Karpas-422 (cell line): ENCODE results near the gene ESCO1. TPM values are rescaled to one million over a fixed set of nuclear protein-coding genes. Genes with fewer than 3 reads are reported as not detected.
A peak's percentile ranks its signal among the peaks of the same experiment; 100 is the strongest.
"Not testable (repeated sequence)": the region's sequence is repeated elsewhere in the genome, so short reads cannot be mapped to it uniquely, and the experiment has no call there.

Experiments
- DNase-seq: peaks from one replicate; pipeline ENCODE4 v3.0.0-alpha.2; 2015
- H2AFZ ChIP-seq: fragments of 200-600 bp; sonication (generic); 2 replicates; pipeline ENCODE4 v1.6.1; 2014; ENCODE audit warnings: antibody characterized with exemption, low read length, mixed read lengths
- H3K27ac ChIP-seq: fragments of 200-600 bp; sonication (generic); 2 replicates; pipeline ENCODE4 v1.5.1; 2014; ENCODE audit warnings: mild to moderate bottlenecking, low read length, moderate library complexity
- H3K27me3 ChIP-seq: fragments of 200-600 bp; sonication (generic); 2 replicates; pipeline ENCODE4 v1.6.1; 2014; ENCODE audit warnings: low read length, mixed read lengths
- H3K36me3 ChIP-seq: fragments of 200-600 bp; sonication (generic); 2 replicates; pipeline ENCODE4 v1.6.1; 2014; ENCODE audit warnings: low read length, mixed read lengths; ENCODE audit not compliant: insufficient read depth
- H3K4me1 ChIP-seq: fragments of 200-600 bp; sonication (generic); 2 replicates; pipeline ENCODE4 v1.6.1; 2014; ENCODE audit warnings: mild to moderate bottlenecking, low read length, mixed read lengths
- H3K4me2 ChIP-seq: fragments of 200-600 bp; sonication (generic); 2 replicates; pipeline ENCODE4 v1.6.1; 2014; ENCODE audit warnings: low read length, low read depth, mild to moderate bottlenecking; ENCODE audit not compliant: poor library complexity, severe bottlenecking
- H3K4me3 ChIP-seq: fragments of 200-600 bp; sonication (generic); 2 replicates; pipeline ENCODE4 v1.5.1; 2014; ENCODE audit warnings: mild to moderate bottlenecking, antibody characterized with exemption, low read length, mixed read lengths
- H3K79me2 ChIP-seq: fragments of 200-600 bp; sonication (generic); 2 replicates; pipeline ENCODE4 v1.6.1; 2014; ENCODE audit warnings: mild to moderate bottlenecking, low read length, mixed read lengths
- H3K9ac ChIP-seq: fragments of 200-600 bp; sonication (generic); 2 replicates; pipeline ENCODE4 v1.6.0; 2014; ENCODE audit warnings: low read length
- H3K9me2 ChIP-seq: fragments of 200-600 bp; sonication (generic), shearing (Covaris generic); replicated peaks from 2 replicates; pipeline ENCODE4 v1.6.0; 2014; ENCODE audit warnings: mild to moderate bottlenecking, low read length, moderate library complexity; ENCODE audit not compliant: insufficient read depth
- H3K9me3 ChIP-seq: fragments of 300-700, 200-600 bp; sonication (generic); 2 replicates; pipeline ENCODE4 v1.6.1; 2014; ENCODE audit warnings: low read length, mixed read lengths
- H4K20me1 ChIP-seq: fragments of 200-600 bp; sonication (generic); 2 replicates; pipeline ENCODE4 v1.6.1; 2014; ENCODE audit warnings: mild to moderate bottlenecking, antibody characterized with exemption, low read length, low read depth; ENCODE audit not compliant: insufficient read depth
- total RNA-seq: library from RNA; depleted of rRNA; stranded (reverse); fragments of >200 nt; shearing (Covaris generic); gene quantifications from 2 replicates; pipeline ENCODE4 v1.2.3, GENCODE V29; 2014; ENCODE audit warnings: low replicate concordance

Gene ESCO1
- total RNA-seq, 1 experiment from 2014 or later, result 35.5 TPM

GRCh38 chr18:21621640-21622039 is 21.1 kb upstream of the ESCO1 start:
- H3K4me1 ChIP-seq, H3K27me3 ChIP-seq: not testable (repeated sequence)
- H4K20me1 ChIP-seq, result peaks cover 42% of the 10 kb centered on the region

GRCh38 chr18:21612125-21613039 is 11.9 kb upstream of the ESCO1 start, which contains the start of gene SNRPD1:
TSS of gene SNRPD1 (plus strand) at chr18:21612314. CDS start at chr18:21612430, 116 bp downstream.
- DNase-seq, result peak; percentile 97
- H4K20me1 ChIP-seq, result peaks cover 26% of the 10 kb centered on the region
- peaks cover 20% of the 10 kb centered on the region for H3K4me1 ChIP-seq
- peaks cover 20% of the 10 kb centered on the region for H3K36me3 ChIP-seq
- H3K9ac ChIP-seq, result peak within 1 kb of the TSS; percentile 94
- peak within 1 kb of the TSS; percentile 75 for H3K4me2 ChIP-seq
- H3K27me3 ChIP-seq, result no peaks in the 10 kb centered on the region
- H3K4me3 ChIP-seq, result peak within 1 kb of the TSS; percentile 84
- peak within 1 kb of the TSS; percentile 53; the same call in 1 of the 2 replicates for H2AFZ ChIP-seq
- H3K79me2 ChIP-seq, result peaks cover 53% of the 10 kb centered on the region
- H3K9me2 ChIP-seq, result no peaks in the 10 kb centered on the region
- peak within 1 kb of the TSS; percentile 84 for H3K27ac ChIP-seq
- no peaks in the 10 kb centered on the region for H3K9me3 ChIP-seq

More at GRCh38 chr18:21621640-21622039, 21.1 kb upstream of the ESCO1 start:
- not testable (repeated sequence) for H2AFZ ChIP-seq, H3K9me2 ChIP-seq, H3K4me2 ChIP-seq, H3K9ac ChIP-seq, DNase-seq, H3K4me3 ChIP-seq, H3K9me3 ChIP-seq, H3K27ac ChIP-seq
- H3K36me3 ChIP-seq, result peaks cover 52% of the 10 kb centered on the region
- peaks cover 89% of the 10 kb centered on the region for H3K79me2 ChIP-seq

GRCh38 chr18:21611401-21612124 is 11.1 kb upstream of the ESCO1 start:
- H3K27ac ChIP-seq, H3K27me3 ChIP-seq, H3K9me2 ChIP-seq, H3K9me3 ChIP-seq: not testable (repeated sequence)
- H3K4me2 ChIP-seq, result peak overlapping the region; percentile 75
- peak overlapping the region; percentile 94 for H3K9ac ChIP-seq
- peaks cover 20% of the 10 kb centered on the region for H3K4me1 ChIP-seq
- peak; percentile 54 for DNase-seq
- H3K4me3 ChIP-seq, result peak overlapping the region; percentile 84
- H3K79me2 ChIP-seq, result peaks cover 44% of the 10 kb centered on the region
- H3K36me3 ChIP-seq, result peaks cover 14% of the 10 kb centered on the region
- H2AFZ ChIP-seq, result peak overlapping the region; percentile 53; the same call in 1 of the 2 replicates
- peaks cover 20% of the 10 kb centered on the region for H4K20me1 ChIP-seq

GRCh38 chr18:21605213-21605612 is 4.7 kb upstream of the ESCO1 start:
- 0 out of 2 replicates have a peak overlapping the region, but pooled peaks have one; percentile 2 for H3K27ac ChIP-seq
- no peak overlapping the region for H3K9ac ChIP-seq
- H3K79me2 ChIP-seq, result no peaks in the 10 kb centered on the region
- H3K9me3 ChIP-seq, result no peaks in the 10 kb centered on the region
- H3K9me2 ChIP-seq, result no peaks in the 10 kb centered on the region
- H3K4me3 ChIP-seq, result no peak overlapping the region
- H3K4me2 ChIP-seq, result no peak overlapping the region
- peaks cover 17% of the 10 kb centered on the region for H3K4me1 ChIP-seq
- H2AFZ ChIP-seq, result peak overlapping the region; percentile 87
- H4K20me1 ChIP-seq, result no peaks in the 10 kb centered on the region
- no peak for DNase-seq
- no peaks in the 10 kb centered on the region for H3K27me3 ChIP-seq
- no peaks in the 10 kb centered on the region for H3K36me3 ChIP-seq

GRCh38 chr18:21604671-21605070 is 4.2 kb upstream of the ESCO1 start:
- Histone ChIP-seq H3K4me3 (no peak overlapping the region), H3K79me2 (peaks cover 4% of the 10 kb centered on the region), H3K36me3 (no peaks in the 10 kb centered on the region)

GRCh38 chr18:21602299-21602587 is 1.7 kb upstream of the ESCO1 start:
- Histone ChIP-seq H3K9ac (no peak overlapping the region), H3K36me3 (peaks cover 5% of the 10 kb centered on the region; the same call in 1 of the 2 replicates), H3K27me3 (no peaks in the 10 kb centered on the region), H3K27ac (no peak overlapping the region), H3K4me2 (no peak overlapping the region), H3K9me3 (no peaks in the 10 kb centered on the region), H3K4me1 (peaks cover 30% of the 10 kb centered on the region), H3K4me3 (no peak overlapping the region), H2AFZ (no peak overlapping the region), H3K9me2 (no peaks in the 10 kb centered on the region), H3K79me2 (peaks cover 27% of the 10 kb centered on the region), H4K20me1 (no peaks in the 10 kb centered on the region; the same call in 1 of the 2 replicates)
- DNase-seq, result no peak

More at GRCh38 chr18:21604671-21605070, 4.2 kb upstream of the ESCO1 start:
- H3K27ac ChIP-seq, result no peak overlapping the region
- no peak for DNase-seq
- H3K9me2 ChIP-seq, result no peaks in the 10 kb centered on the region
- no peaks in the 10 kb centered on the region for H3K9me3 ChIP-seq
- H3K4me1 ChIP-seq, result peaks cover 17% of the 10 kb centered on the region
- H4K20me1 ChIP-seq, result no peaks in the 10 kb centered on the region
- H3K9ac ChIP-seq, result no peak overlapping the region
- peak overlapping the region; percentile 87 for H2AFZ ChIP-seq
- H3K4me2 ChIP-seq, result no peak overlapping the region
- no peaks in the 10 kb centered on the region for H3K27me3 ChIP-seq

GRCh38 chr18:21599585-21600525 is 649 bp downstream of the ESCO1 start:
- Histone ChIP-seq H3K79me2 (peaks cover 49% of the 10 kb centered on the region), H3K4me3 (peak overlapping the region; percentile 86), H3K9me2 (no peaks in the 10 kb centered on the region), H4K20me1 (no peaks in the 10 kb centered on the region; the same call in 1 of the 2 replicates), H3K4me2 (peak overlapping the region; percentile 84), H3K9me3 (no peaks in the 10 kb centered on the region; the same call in 1 of the 2 replicates), H3K27me3 (no peaks in the 10 kb centered on the region), H3K4me1 (peaks cover 26% of the 10 kb centered on the region), H3K9ac (peak overlapping the region; percentile 83), H3K36me3 (peaks cover 12% of the 10 kb centered on the region), H3K27ac (peak overlapping the region; percentile 84), H2AFZ (peak overlapping the region; percentile 25)
- DNase-seq, result peak; percentile 84
